ENCODE data around the gene CYP3A5. TPM values are rescaled to one million over a fixed set of nuclear protein-coding genes. Genes with fewer than 3 reads are reported as not detected.
A peak's percentile ranks its signal among the peaks of the same experiment; 100 is the strongest.

CYP3A5 gene
- total and polyA plus RNA-seq, 2 of the 13 experiments (the other 11 are each of a cell fraction or from before 2014, with no cell fraction given), result 5.7 to 9.3 TPM

DNA sequence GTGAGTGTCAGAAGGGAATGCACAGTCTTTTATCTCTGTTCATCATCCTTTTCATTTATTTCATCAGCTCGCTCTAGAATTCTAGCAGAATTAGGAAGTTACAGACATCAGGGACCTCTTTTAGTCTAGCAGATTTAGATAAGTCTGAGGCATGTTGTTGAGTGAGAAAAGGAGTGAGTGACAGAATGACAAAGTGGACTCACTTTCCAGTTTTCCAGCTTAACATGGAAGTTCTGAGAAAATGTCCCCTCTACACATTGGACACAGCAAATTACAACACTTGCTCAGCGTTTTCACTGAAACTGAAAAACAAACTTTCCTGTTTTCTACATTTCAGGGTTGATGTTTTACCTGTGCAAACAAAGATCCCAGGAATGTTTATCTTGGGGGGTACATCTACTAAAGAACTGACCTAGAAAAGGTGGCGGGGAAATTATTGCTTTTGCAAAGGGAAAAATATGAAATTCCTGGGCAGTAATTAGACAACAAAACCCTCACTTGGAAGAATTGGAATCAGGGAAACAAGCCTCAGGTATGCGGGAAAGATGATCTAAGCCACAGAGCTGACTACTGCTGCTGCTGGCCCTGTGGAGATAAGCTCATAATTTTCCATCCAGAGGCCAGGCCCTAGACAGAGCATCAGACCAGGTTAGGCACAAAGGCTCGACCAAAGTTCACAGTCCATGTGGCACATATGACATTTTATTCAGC lies 14.6 kb upstream of the CYP3A5 start (continued):
- TF ChIP-seq, protein P1, sequence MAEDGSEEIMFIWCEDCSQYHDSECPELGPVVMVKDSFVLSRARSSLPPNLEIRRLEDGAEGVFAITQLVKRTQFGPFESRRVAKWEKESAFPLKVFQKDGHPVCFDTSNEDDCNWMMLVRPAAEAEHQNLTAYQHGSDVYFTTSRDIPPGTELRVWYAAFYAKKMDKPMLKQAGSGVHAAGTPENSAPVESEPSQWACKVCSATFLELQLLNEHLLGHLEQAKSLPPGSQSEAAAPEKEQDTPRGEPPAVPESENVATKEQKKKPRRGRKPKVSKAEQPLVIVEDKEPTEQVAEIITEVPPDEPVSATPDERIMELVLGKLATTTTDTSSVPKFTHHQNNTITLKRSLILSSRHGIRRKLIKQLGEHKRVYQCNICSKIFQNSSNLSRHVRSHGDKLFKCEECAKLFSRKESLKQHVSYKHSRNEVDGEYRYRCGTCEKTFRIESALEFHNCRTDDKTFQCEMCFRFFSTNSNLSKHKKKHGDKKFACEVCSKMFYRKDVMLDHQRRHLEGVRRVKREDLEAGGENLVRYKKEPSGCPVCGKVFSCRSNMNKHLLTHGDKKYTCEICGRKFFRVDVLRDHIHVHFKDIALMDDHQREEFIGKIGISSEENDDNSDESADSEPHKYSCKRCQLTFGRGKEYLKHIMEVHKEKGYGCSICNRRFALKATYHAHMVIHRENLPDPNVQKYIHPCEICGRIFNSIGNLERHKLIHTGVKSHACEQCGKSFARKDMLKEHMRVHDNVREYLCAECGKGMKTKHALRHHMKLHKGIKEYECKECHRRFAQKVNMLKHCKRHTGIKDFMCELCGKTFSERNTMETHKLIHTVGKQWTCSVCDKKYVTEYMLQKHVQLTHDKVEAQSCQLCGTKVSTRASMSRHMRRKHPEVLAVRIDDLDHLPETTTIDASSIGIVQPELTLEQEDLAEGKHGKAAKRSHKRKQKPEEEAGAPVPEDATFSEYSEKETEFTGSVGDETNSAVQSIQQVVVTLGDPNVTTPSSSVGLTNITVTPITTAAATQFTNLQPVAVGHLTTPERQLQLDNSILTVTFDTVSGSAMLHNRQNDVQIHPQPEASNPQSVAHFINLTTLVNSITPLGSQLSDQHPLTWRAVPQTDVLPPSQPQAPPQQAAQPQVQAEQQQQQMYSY (CRISPR knock-in tag; IDR thresholded peaks at IDR 0.05), result no peak
- TF ChIP-seq, protein P2, sequence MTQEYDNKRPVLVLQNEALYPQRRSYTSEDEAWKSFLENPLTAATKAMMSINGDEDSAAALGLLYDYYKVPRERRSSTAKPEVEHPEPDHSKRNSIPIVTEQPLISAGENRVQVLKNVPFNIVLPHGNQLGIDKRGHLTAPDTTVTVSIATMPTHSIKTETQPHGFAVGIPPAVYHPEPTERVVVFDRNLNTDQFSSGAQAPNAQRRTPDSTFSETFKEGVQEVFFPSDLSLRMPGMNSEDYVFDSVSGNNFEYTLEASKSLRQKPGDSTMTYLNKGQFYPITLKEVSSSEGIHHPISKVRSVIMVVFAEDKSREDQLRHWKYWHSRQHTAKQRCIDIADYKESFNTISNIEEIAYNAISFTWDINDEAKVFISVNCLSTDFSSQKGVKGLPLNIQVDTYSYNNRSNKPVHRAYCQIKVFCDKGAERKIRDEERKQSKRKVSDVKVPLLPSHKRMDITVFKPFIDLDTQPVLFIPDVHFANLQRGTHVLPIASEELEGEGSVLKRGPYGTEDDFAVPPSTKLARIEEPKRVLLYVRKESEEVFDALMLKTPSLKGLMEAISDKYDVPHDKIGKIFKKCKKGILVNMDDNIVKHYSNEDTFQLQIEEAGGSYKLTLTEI (CRISPR knock-in tag; conservative IDR thresholded peaks at IDR 0.05), result no peak
- TF ChIP-seq FOXC1 (CRISPR knock-in tag; IDR thresholded peaks at IDR 0.05; ENCODE audit: borderline replicate concordance) (no peak), ARHGAP35 (CRISPR knock-in tag; IDR thresholded peaks at IDR 0.05; ENCODE audit: borderline replicate concordance) (no peak), JDP2 (CRISPR knock-in tag; IDR thresholded peaks at IDR 0.05; ENCODE audit: borderline replicate concordance) (no peak), SALL1 (CRISPR knock-in tag; IDR thresholded peaks at IDR 0.05) (peak; percentile 98), ZNF737 (CRISPR knock-in tag; IDR thresholded peaks at IDR 0.05; ENCODE audit: borderline replicate concordance) (no peak), RXRB (CRISPR knock-in tag; IDR thresholded peaks at IDR 0.05; ENCODE audit: borderline replicate concordance) (peak; percentile 85; the same call in 1 of the 2 replicates), NRL (CRISPR knock-in tag; IDR thresholded peaks at IDR 0.05; ENCODE audit: borderline replicate concordance) (no peak), YY1 (IDR thresholded peaks at IDR 0.05; ENCODE audit: insufficient read depth, insufficient replicate concordance, low read depth, low read length) (peak; percentile 46), ZBTB7B (CRISPR knock-in tag; IDR thresholded peaks at IDR 0.05) (peak; percentile 61), ZBTB8A (CRISPR knock-in tag; IDR thresholded peaks at IDR 0.05; ENCODE audit: borderline replicate concordance, low read depth) (no peak), ZNF674 (CRISPR knock-in tag; IDR thresholded peaks at IDR 0.05; ENCODE audit: low read depth) (no peak), ZNF264 (CRISPR knock-in tag; IDR thresholded peaks at IDR 0.05) (peak; percentile 84), PRPF4 (IDR thresholded peaks at IDR 0.05; ENCODE audit: low read depth, low read length, poor library complexity, severe bottlenecking) (no peak)
- TF ChIP-seq, protein P3, sequence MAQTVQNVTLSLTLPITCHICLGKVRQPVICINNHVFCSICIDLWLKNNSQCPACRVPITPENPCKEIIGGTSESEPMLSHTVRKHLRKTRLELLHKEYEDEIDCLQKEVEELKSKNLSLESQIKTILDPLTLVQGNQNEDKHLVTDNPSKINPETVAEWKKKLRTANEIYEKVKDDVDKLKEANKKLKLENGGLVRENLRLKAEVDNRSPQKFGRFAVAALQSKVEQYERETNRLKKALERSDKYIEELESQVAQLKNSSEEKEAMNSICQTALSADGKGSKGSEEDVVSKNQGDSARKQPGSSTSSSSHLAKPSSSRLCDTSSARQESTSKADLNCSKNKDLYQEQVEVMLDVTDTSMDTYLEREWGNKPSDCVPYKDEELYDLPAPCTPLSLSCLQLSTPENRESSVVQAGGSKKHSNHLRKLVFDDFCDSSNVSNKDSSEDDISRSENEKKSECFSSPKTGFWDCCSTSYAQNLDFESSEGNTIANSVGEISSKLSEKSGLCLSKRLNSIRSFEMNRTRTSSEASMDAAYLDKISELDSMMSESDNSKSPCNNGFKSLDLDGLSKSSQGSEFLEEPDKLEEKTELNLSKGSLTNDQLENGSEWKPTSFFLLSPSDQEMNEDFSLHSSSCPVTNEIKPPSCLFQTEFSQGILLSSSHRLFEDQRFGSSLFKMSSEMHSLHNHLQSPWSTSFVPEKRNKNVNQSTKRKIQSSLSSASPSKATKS (CRISPR knock-in tag; IDR thresholded peaks at IDR 0.05), result no peak
- TF ChIP-seq, protein P4, sequence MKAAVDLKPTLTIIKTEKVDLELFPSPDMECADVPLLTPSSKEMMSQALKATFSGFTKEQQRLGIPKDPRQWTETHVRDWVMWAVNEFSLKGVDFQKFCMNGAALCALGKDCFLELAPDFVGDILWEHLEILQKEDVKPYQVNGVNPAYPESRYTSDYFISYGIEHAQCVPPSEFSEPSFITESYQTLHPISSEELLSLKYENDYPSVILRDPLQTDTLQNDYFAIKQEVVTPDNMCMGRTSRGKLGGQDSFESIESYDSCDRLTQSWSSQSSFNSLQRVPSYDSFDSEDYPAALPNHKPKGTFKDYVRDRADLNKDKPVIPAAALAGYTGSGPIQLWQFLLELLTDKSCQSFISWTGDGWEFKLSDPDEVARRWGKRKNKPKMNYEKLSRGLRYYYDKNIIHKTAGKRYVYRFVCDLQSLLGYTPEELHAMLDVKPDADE (CRISPR knock-in tag; IDR thresholded peaks at IDR 0.05), result no peak
- TF ChIP-seq, protein P5, sequence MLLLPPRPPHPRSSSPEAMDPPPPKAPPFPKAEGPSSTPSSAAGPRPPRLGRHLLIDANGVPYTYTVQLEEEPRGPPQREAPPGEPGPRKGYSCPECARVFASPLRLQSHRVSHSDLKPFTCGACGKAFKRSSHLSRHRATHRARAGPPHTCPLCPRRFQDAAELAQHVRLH (CRISPR knock-in tag; IDR thresholded peaks at IDR 0.05; ENCODE audit: borderline replicate concordance, low read depth), result no peak
- TF ChIP-seq, protein P6, sequence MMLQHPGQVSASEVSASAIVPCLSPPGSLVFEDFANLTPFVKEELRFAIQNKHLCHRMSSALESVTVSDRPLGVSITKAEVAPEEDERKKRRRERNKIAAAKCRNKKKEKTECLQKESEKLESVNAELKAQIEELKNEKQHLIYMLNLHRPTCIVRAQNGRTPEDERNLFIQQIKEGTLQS (CRISPR knock-in tag; IDR thresholded peaks at IDR 0.05), result no peak

Data from HepG2 (cell line).